Measurements from ENCODE around the gene CLDN7. TPM values are rescaled to one million over a fixed set of nuclear protein-coding genes. Genes with fewer than 3 reads are reported as not detected.

The CLDN7 gene
- total and polyA plus RNA-seq, 3 donors from 2014 or later: 4.5 to 8.8 (median 6.9) TPM

- TF ChIP-seq CTCF (IDR thresholded peaks at IDR 0.05): no peak
- no peak for TF ChIP-seq POLR2A (IDR thresholded peaks at IDR 0.05)
- Histone ChIP-seq H3K4me3 (peak within 1 kb of the TSS; percentile 49 to 60), H3K27ac (peak within 1 kb of the TSS; percentile 82 to 83), H3K9me3 (no peaks in the 10 kb centered on the region), H3K4me1 (peaks cover 12% of the 10 kb centered on the region), H3K27me3 (no peaks in the 10 kb centered on the region), H3K36me3 (ENCODE audit: low read depth, missing control alignments) (no peaks in the 10 kb centered on the region)
- intact Hi-C loops (cut with DNase I; ENCODE audit: low total_unique reads): no loop called here
- DNase-seq: peak; percentile 97
- 1% methylated on average over 41 to 71 of the region's 71 CpGs for WGBS, 2 donors
These were observed 19.0 kb upstream of the CLDN7 start, which contains the start of gene SLC2A4 for GRCh38 chr17:7281074-7281952. SLC2A4 (plus strand) TSS chr17:7281718; CDS start chr17:7281935, 217 bp downstream.

- Histone ChIP-seq H3K27ac (peak overlapping the region; percentile 82 to 83), H3K4me3 (peak overlapping the region; percentile 49 to 60), H3K4me1 (peaks cover 12% of the 10 kb centered on the region), H3K27me3 (no peaks in the 10 kb centered on the region), H3K36me3 (ENCODE audit: low read depth, missing control alignments) (no peaks in the 10 kb centered on the region), H3K9me3 (no peaks in the 10 kb centered on the region)
- no peak for TF ChIP-seq POLR2A (IDR thresholded peaks at IDR 0.05)
- TF ChIP-seq CTCF (IDR thresholded peaks at IDR 0.05): peak; percentile 76 to 98 (median 82)
- peak; percentile 89 for DNase-seq
- intact Hi-C loops (cut with DNase I; ENCODE audit: low total_unique reads): no loop called here
- 0 to 1% methylated on average over 20 to 29 of the region's 29 CpGs for WGBS, 2 donors
These were observed 18.3 kb upstream of the CLDN7 start for GRCh38 chr17:7280519-7281073.

GRCh38 chr17:7279448-7279847, 17.2 kb upstream of the CLDN7 start:
- Histone ChIP-seq H3K36me3 (ENCODE audit: low read depth, missing control alignments) (no peaks in the 10 kb centered on the region), H3K9me3 (no peaks in the 10 kb centered on the region), H3K27me3 (no peaks in the 10 kb centered on the region), H3K27ac (no peak overlapping the region), H3K4me3 (no peak overlapping the region), H3K4me1 (peaks cover 12% of the 10 kb centered on the region)
- TF ChIP-seq CTCF (IDR thresholded peaks at IDR 0.05) (no peak), POLR2A (IDR thresholded peaks at IDR 0.05) (no peak)
- intact Hi-C loops (cut with DNase I; ENCODE audit: low total_unique reads): no loop called here
- WGBS, 2 donors: 88 to 89% methylated on average over 8 of the region's 8 CpGs
- no peak for DNase-seq

- Histone ChIP-seq H3K36me3 (ENCODE audit: low read depth, missing control alignments) (no peaks in the 10 kb centered on the region), H3K4me3 (no peak overlapping the region), H3K27me3 (no peaks in the 10 kb centered on the region), H3K27ac (no peak overlapping the region), H3K9me3 (no peaks in the 10 kb centered on the region), H3K4me1 (no peaks in the 10 kb centered on the region)
- TF ChIP-seq CTCF (IDR thresholded peaks at IDR 0.05): no peak
- no peak for DNase-seq
- intact Hi-C loops (cut with DNase I; ENCODE audit: low total_unique reads): no loop called here
- WGBS, 2 donors: 43 to 83% methylated on average over 1 of the region's 1 CpG
These were observed 4.5 kb upstream of the CLDN7 start for GRCh38 chr17:7266784-7267183.

Measured in testis (tissue), 3 donors.